GM19035 (cell line): ENCODE data around the gene BANP.

ENCODE experiments used
- ATAC-seq: cut with Tn5 transposase; IDR thresholded peaks from one replicate; pipeline ENCODE4 v1.9.1; 2021; ENCODE audit not compliant: unreplicated experiment

Gene BANP

GRCh38 chr16:87948735-87949070 is 2.5 kb upstream of the BANP start:
- no peak for ATAC-seq

GRCh38 chr16:87949071-87949744 is 2.0 kb upstream of the BANP start:
- no peak for ATAC-seq

- ATAC-seq, result peak; percentile 6
Observed at GRCh38 chr16:87951552-87952538, 611 bp downstream of the BANP start.

GRCh38 chr16:87952751-87953150 is 1.5 kb downstream of the BANP start:
- no peak for ATAC-seq

GRCh38 chr16:87953308-87954215 is 2.3 kb downstream of the BANP start:
- no peak for ATAC-seq

- no peak for ATAC-seq
Observed at GRCh38 chr16:87954361-87954760, 3.1 kb downstream of the BANP start.

- no peak for ATAC-seq
Observed at GRCh38 chr16:87954826-87955225, 3.6 kb downstream of the BANP start.

DNA sequence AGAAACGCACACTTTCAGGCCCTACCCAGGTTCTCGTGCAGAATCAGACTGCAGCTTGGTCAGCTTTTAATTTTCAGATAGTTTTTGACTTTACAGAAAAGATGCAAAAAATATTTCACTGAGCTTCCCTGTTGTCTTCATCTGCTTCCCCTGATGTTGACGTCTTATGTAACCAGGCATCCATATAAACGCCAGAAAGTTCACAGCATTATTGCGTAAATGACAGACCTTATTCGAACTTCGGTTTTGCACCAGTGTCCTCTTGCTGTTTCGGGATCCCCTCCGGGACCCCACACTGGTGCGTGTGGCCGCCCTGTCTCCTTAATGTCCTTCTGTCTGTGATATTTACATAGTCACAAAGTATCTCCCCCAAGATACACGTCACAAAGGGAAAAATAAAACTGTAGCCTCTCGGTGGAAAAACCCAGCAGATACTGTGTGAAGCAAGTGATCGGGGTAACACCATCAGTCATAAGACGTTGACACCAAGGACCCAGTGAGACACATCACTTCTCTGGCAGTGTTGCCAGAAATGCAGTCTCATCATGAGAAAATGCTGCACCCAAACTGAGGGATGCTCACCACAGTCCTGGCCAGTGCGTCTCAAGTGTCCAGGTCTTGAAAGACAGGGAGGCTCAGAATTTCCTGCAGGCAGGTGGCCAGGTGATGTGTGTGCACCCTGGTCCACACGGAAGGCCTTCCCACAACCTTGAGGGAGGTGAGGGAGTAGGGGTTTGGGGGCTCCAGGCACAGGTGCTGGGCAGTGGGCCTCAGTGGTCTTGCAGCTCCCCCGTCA is 4.3 kb downstream of the BANP start:
- no peak for ATAC-seq

DNA sequence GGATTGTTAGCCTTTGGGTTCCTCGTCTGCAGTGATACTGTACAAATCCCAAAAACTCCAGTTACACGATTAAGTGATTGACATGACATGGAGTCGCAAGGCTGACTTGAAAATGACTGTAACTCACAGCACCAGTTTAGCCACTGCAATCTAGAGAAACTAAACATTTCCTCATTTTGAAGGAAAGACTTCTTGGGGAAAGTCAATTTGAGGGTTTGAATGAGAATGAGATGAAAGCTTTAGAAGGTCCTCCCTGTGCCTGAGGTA is 4.8 kb downstream of the BANP start:
- no peak for ATAC-seq

- peak; percentile 31 for ATAC-seq
Observed at GRCh38 chr16:87956365-87957231, 5.4 kb downstream of the BANP start.

- no peak for ATAC-seq
Observed at GRCh38 chr16:87957296-87958094, 6.3 kb downstream of the BANP start.

GRCh38 chr16:87958632-87959031 is 7.4 kb downstream of the BANP start:
- ATAC-seq, result no peak

DNA sequence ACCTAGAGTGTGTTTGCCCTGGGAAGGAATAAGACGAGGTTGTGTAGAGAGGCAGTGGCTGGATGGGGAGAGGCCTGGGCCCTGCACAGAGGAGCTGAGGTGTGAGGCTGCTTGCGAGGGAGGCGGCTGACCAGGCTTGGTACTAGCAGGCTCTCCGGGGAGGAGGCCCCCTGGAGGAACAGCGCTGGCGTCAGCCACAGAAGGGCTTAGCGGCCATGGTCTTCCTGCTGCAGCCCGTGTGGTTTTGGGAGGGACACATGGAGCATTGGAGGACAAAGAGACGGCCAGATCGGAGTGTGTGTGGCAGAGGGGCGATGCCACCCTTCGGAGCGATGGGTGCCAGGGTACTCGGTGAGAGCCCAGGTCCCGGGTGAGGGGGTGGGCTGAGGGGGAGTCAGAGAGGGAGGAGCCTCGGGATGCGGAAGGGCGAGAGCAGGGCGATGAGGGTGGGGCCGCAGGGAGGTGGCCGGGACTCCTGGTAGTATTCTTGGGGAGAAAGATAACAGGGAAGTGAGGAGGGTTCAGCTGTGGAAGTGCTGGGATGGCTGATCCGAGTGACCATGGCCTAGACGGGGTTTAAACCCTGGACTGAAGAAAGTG is 8.3 kb downstream of the BANP start:
- no peak for ATAC-seq

GRCh38 chr16:87960296-87960695 is 9.1 kb downstream of the BANP start:
- ATAC-seq, result no peak

DNA sequence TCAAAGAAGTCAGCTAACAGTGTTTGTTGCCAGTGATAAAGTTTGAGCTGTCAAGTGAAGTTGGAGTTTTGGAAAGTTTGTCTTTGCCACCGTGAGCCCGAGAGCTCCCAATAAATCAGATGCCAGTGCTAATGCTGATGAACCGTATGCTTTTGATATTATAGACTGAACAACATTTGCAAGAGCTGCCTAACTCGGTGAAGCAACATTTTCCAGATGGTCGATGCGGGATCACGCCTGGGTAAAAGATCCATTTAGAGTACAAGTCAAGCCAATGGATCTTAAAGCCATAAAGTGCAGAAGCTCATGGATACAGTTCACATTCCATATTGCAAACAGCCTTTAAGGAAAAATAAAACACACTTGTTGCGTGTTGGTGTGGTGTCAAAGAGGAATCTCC is 9.6 kb downstream of the BANP start:
- no peak for ATAC-seq

DNA sequence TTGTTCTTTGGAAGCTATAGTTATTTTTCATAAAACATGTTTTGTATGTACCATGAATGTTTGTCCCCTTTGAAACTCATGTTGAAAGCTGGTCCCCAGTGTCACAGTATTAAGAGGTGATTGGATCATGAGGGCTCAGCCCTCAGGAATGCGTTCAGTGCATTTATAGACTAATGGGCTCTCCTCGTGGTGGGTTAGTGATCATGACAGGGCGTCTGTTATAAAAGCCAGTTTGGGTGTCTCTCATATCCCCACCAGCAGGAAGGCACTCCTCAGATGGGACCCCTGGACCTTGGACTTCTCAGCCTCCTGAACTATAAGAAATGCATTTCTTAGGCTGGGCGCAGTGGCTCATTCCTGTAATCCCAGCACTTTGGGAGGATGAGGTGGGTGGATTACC is 10.4 kb downstream of the BANP start:
- no peak for ATAC-seq

GRCh38 chr16:87963400-87963799 is 12.2 kb downstream of the BANP start:
- no peak for ATAC-seq

GRCh38 chr16:87964049-87964659 is 12.9 kb downstream of the BANP start:
- ATAC-seq, result no peak
